ENCODE data around the gene ACADM.

DNA sequence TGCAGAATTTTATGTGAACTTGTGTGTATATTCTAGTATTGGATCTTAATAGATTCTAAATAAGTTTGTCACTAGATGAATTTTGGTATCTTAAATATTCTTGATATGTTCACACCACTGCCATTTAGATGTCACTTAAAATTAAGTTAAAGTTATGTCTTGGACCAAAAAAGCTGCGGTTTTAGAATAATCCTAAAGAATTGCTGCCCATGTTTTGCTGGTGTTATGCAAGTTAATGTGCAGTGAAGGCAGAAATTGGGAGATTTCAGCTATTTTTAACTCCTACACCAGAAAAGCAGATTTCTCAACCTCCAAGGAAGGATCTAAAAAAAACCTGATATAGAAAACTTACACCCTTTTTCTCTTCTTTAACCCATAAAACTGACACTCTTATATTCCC lies 757 bp downstream of the ACADM start:
- TF ChIP-seq, protein P1, sequence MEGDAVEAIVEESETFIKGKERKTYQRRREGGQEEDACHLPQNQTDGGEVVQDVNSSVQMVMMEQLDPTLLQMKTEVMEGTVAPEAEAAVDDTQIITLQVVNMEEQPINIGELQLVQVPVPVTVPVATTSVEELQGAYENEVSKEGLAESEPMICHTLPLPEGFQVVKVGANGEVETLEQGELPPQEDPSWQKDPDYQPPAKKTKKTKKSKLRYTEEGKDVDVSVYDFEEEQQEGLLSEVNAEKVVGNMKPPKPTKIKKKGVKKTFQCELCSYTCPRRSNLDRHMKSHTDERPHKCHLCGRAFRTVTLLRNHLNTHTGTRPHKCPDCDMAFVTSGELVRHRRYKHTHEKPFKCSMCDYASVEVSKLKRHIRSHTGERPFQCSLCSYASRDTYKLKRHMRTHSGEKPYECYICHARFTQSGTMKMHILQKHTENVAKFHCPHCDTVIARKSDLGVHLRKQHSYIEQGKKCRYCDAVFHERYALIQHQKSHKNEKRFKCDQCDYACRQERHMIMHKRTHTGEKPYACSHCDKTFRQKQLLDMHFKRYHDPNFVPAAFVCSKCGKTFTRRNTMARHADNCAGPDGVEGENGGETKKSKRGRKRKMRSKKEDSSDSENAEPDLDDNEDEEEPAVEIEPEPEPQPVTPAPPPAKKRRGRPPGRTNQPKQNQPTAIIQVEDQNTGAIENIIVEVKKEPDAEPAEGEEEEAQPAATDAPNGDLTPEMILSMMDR (IDR thresholded peaks at IDR 0.05), result no peak
- TF ChIP-seq ZFX (IDR thresholded peaks at IDR 0.05; ENCODE audit: borderline replicate concordance), result no peak
